H1 (cell line): Measurements from ENCODE around the gene SMC6. TPM values are rescaled to one million over a fixed set of nuclear protein-coding genes. Genes with fewer than 3 reads are reported as not detected.
A peak's percentile ranks its signal among the peaks of the same experiment; 100 is the strongest.

Experiments
- CTCF ChIA-PET: fragments of 300-600 bp; sonication (Branson Sonifier 250); formaldehyde crosslinking; loops from one replicate; lab custom pipeline; 2021; ENCODE audit not compliant: partially characterized antibody; lab: Charles Lee
- POLR2A ChIA-PET: fragments of 300-600 bp; sonication (Branson Sonifier 250); formaldehyde crosslinking; loops from one replicate; lab custom pipeline; 2021; ENCODE audit warnings: inconsistent platforms; ENCODE audit not compliant: partially characterized antibody; lab: Charles Lee
- DNase-seq, 2 experiments: peaks; one replicate each; pipeline versions ENCODE4 v3.0.0 to v3.0.0-alpha.2; 2010 to 2022; ENCODE audit warnings: low spot score in 2 of 2, low read depth in 1 of 2, mixed read lengths in 1 of 2
- FAIRE-seq: peaks from 2 replicates; lab custom pipeline; 2011; peaks lifted over from hg19 to GRCh38; lab: Jason Lieb, UNC
- H2AFZ ChIP-seq: 2 replicates; pipeline ENCODE4 v1.8.1; 2012; ENCODE audit warnings: low read length, inconsistent platforms
- H2AK5ac ChIP-seq: 2 replicates; pipeline ENCODE4 v1.6.1; 2013; ENCODE audit warnings: low read depth, low read length
- H2BK120ac ChIP-seq: replicated peaks from 2 replicates; pipeline ENCODE3; 2013; ENCODE audit warnings: low read depth, low read length, inconsistent platforms
- H2BK12ac ChIP-seq: 2 replicates; pipeline ENCODE4 v1.6.1; 2013; ENCODE audit warnings: low read depth, low read length
- H2BK15ac ChIP-seq: 2 replicates; pipeline ENCODE4 v1.6.1; 2013; ENCODE audit warnings: low read length
- H2BK20ac ChIP-seq: 2 replicates; pipeline ENCODE4 v1.6.1; 2013; ENCODE audit warnings: low read length
- H2BK5ac ChIP-seq: 2 replicates; pipeline ENCODE4 v1.6.1; 2013; ENCODE audit warnings: low read depth, low read length
- H3K14ac ChIP-seq: 2 replicates; pipeline ENCODE4 v1.6.1; 2013; ENCODE audit warnings: inconsistent platforms; ENCODE audit not compliant: insufficient read length
- H3K18ac ChIP-seq: 2 replicates; pipeline ENCODE4 v1.6.1; 2013; ENCODE audit warnings: low read length; ENCODE audit errors: extremely low read depth
- H3K23ac ChIP-seq: 2 replicates; pipeline ENCODE4 v1.6.1; 2013; ENCODE audit warnings: inconsistent platforms; ENCODE audit not compliant: insufficient read length
- H3K23me2 ChIP-seq: 2 replicates; pipeline ENCODE4 v1.6.1; 2013; ENCODE audit warnings: low read depth, low read length
- H3K27ac ChIP-seq: 2 replicates; pipeline ENCODE4 v1.6.1; 2011; ENCODE audit warnings: low read depth, low read length, inconsistent platforms
- H3K27me3 ChIP-seq, 4 experiments: replicated peaks in 1 of 4; 1 replicate in 1 of 4; 2 replicates in 3 of 4; pipeline versions ENCODE4 v1.6.1 to v1.8.1; 2011 to 2013; ENCODE audit warnings: low read length in 3 of 4, mild to moderate bottlenecking in 3 of 4, inconsistent platforms in 2 of 4, mixed read lengths in 2 of 4, moderate library complexity in 1 of 4; ENCODE audit not compliant: control insufficient read depth in 3 of 4, insufficient read depth in 3 of 4; ENCODE audit errors: extremely low read depth in 1 of 4
- H3K36me3 ChIP-seq, 4 experiments: 2 replicates each; pipeline versions ENCODE4 v1.6.1 to v1.8.1; 2011 to 2013; ENCODE audit warnings: mild to moderate bottlenecking in 4 of 4, low read length in 3 of 4, moderate library complexity in 2 of 4, control low read depth in 1 of 4, inconsistent platforms in 1 of 4; ENCODE audit not compliant: insufficient read depth in 4 of 4, control insufficient read depth in 2 of 4
- H3K4ac ChIP-seq: replicated peaks from 2 replicates; pipeline ENCODE3; 2013; ENCODE audit warnings: low read length, low read depth, mixed read lengths, inconsistent platforms; ENCODE audit not compliant: insufficient read length
- H3K4me1 ChIP-seq, 4 experiments: replicated peaks in 1 of 4; 1 replicate in 1 of 4; 2 replicates in 3 of 4; pipeline versions ENCODE4 v1.6.1 to v1.8.1; 2011 to 2013; ENCODE audit warnings: low read length in 3 of 4, inconsistent platforms in 2 of 4, mixed read lengths in 1 of 4; ENCODE audit not compliant: insufficient read depth in 4 of 4, control insufficient read depth in 3 of 4
- H3K4me2 ChIP-seq, 2 experiments: 2 replicates each; pipeline versions ENCODE4 v1.6.1 to v1.8.1; 2011 to 2013; ENCODE audit warnings: low read depth in 2 of 2, low read length in 2 of 2, control low read depth in 1 of 2, inconsistent platforms in 1 of 2, mild to moderate bottlenecking in 1 of 2; ENCODE audit not compliant: insufficient read depth in 1 of 2
- H3K4me3 ChIP-seq, 4 experiments: fragments of 200-600, 300-600 bp in 1 of 4; sonication (generic), shearing (Covaris generic), sonication (Bioruptor Twin) in 1 of 4; 2 replicates each; pipeline versions ENCODE4 v1.5.1 to v1.8.1; 2011 to 2016; ENCODE audit warnings: low read length in 4 of 4, low read depth in 3 of 4, control low read depth in 2 of 4, inconsistent platforms in 2 of 4, mild to moderate bottlenecking in 2 of 4, mixed read lengths in 1 of 4, moderate library complexity in 1 of 4; ENCODE audit not compliant: insufficient read depth in 2 of 4; ENCODE audit errors: extremely low read depth in 1 of 4
- H3K56ac ChIP-seq: replicated peaks from 2 replicates; pipeline ENCODE3; 2013; ENCODE audit warnings: low read depth, mild to moderate bottlenecking, mixed read lengths, low read length, inconsistent platforms; ENCODE audit not compliant: insufficient read length
- H3K79me1 ChIP-seq: 2 replicates; pipeline ENCODE4 v1.6.1; 2013; ENCODE audit warnings: low read depth, low read length, control low read depth
- H3K79me2 ChIP-seq, 2 experiments: 2 replicates each; pipeline versions ENCODE4 v1.6.1 to v1.8.1; 2012 to 2013; ENCODE audit warnings: low read length in 2 of 2, mild to moderate bottlenecking in 2 of 2, inconsistent platforms in 1 of 2; ENCODE audit not compliant: insufficient read depth in 2 of 2, control insufficient read depth in 1 of 2
- H3K9ac ChIP-seq, 4 experiments: replicated peaks in 1 of 4; 1 replicate in 1 of 4; 2 replicates in 3 of 4; pipeline versions ENCODE4 v1.6.1 to v1.8.1; 2011 to 2013; ENCODE audit warnings: low read depth in 3 of 4, low read length in 3 of 4, control low read depth in 2 of 4, mild to moderate bottlenecking in 2 of 4, moderate library complexity in 2 of 4, inconsistent platforms in 1 of 4; ENCODE audit errors: extremely low read depth in 1 of 4
- H3K9me3 ChIP-seq, 2 experiments: 2 replicates each; pipeline versions ENCODE4 v1.6.1 to v1.8.1; 2012 to 2013; ENCODE audit warnings: mild to moderate bottlenecking in 2 of 2, moderate library complexity in 2 of 2, control low read depth in 1 of 2, inconsistent platforms in 1 of 2, low read depth in 1 of 2, low read length in 1 of 2, mixed read lengths in 1 of 2; ENCODE audit not compliant: insufficient read depth in 2 of 2
- H4K20me1 ChIP-seq, 2 experiments: replicated peaks in 1 of 2; 2 replicates each; pipeline versions ENCODE3 to v1.8.1; 2011 to 2013; ENCODE audit warnings: inconsistent platforms in 2 of 2, low read length in 2 of 2, mild to moderate bottlenecking in 1 of 2; ENCODE audit not compliant: insufficient read depth in 2 of 2, control insufficient read depth in 1 of 2
- H4K5ac ChIP-seq: 2 replicates; pipeline ENCODE4 v1.6.1; 2013; ENCODE audit warnings: low read length, low read depth, mixed read lengths, inconsistent platforms; ENCODE audit not compliant: insufficient read length
- H4K8ac ChIP-seq: 2 replicates; pipeline ENCODE4 v1.8.0; 2013; ENCODE audit warnings: mild to moderate bottlenecking, moderate library complexity, low read length, inconsistent platforms; ENCODE audit not compliant: insufficient read depth; ENCODE audit errors: extremely low read depth
- H4K91ac ChIP-seq: replicated peaks from 2 replicates; pipeline ENCODE3; 2013; ENCODE audit warnings: low read length, mixed read lengths, inconsistent platforms; ENCODE audit not compliant: insufficient read length
- CEBPB ChIP-seq: IDR thresholded peaks from 2 replicates; pipeline ENCODE4 v1.6.1; 2012; ENCODE audit warnings: low read depth, low read length
- EZH2 ChIP-seq: fragments of 200-600 bp; sonication (generic); IDR thresholded peaks from 2 replicates; pipeline ENCODE4 v1.7.1; 2012; ENCODE audit warnings: low read depth, mild to moderate bottlenecking, moderate library complexity, low read length, inconsistent platforms; ENCODE audit not compliant: severe bottlenecking
- HDAC6 ChIP-seq: IDR thresholded peaks from one replicate; pipeline ENCODE4 v1.7.1; 2012; ENCODE audit warnings: low read depth, mild to moderate bottlenecking, inconsistent platforms, low read length, moderate library complexity
- JUN ChIP-seq: IDR thresholded peaks from 2 replicates; pipeline ENCODE4 v1.6.1; 2011; ENCODE audit warnings: low read depth, mild to moderate bottlenecking, improper control_type of control experiment, low read length
- RAD21 ChIP-seq, 2 experiments: IDR thresholded peaks in 1 of 2; conservative IDR thresholded peaks in 1 of 2; 2 replicates each; pipeline ENCODE4 v1.6.1; 2011; ENCODE audit warnings: low read depth in 2 of 2, low read length in 2 of 2, improper control_type of control experiment in 1 of 2, inconsistent platforms in 1 of 2, mild to moderate bottlenecking in 1 of 2, moderate library complexity in 1 of 2
- RNF2 ChIP-seq: fragments of 200-900, 300-1000 bp; sonication (generic); IDR thresholded peaks from 2 replicates; pipeline ENCODE4 v1.7.1; 2016; ENCODE audit warnings: borderline replicate concordance, low read depth, mild to moderate bottlenecking, antibody characterized with exemption, low read length; ENCODE audit not compliant: poor library complexity, severe bottlenecking; ENCODE audit errors: missing control alignments
- SIRT6 ChIP-seq: IDR thresholded peaks from one replicate; pipeline ENCODE4 v1.7.1; 2012; ENCODE audit warnings: low read length, inconsistent platforms
- SP2 ChIP-seq: IDR thresholded peaks from 2 replicates; pipeline ENCODE4 v1.6.1; 2012; ENCODE audit warnings: mild to moderate bottlenecking, low read length, inconsistent platforms
- SUZ12 ChIP-seq: fragments of 200-600 bp; sonication (generic); IDR thresholded peaks from 2 replicates; pipeline ENCODE4 v1.6.1; 2012; ENCODE audit warnings: mild to moderate bottlenecking, inconsistent platforms, low read length, moderate library complexity, mixed read lengths
- WGBS, 2 experiments: shearing (Covaris generic) in 1 of 2; methylation state at CpG; one replicate each; pipeline versions ENCODE4 v1.1.6 to v1.1.7; 2013 to 2015; ENCODE audit warnings: low lambda C conversion rate in 2 of 2, mixed read lengths in 2 of 2, inconsistent platforms in 1 of 2, low coverage in 1 of 2, missing lambda C conversion rate in 1 of 2; ENCODE audit not compliant: insufficient replicate concordance in 2 of 2, insufficient coverage in 1 of 2, insufficient read length in 1 of 2; ENCODE audit errors: extremely low coverage in 1 of 2, missing lambda C conversion rate in 1 of 2; 5-methylcytosine and 5-hydroxymethylcytosine counted together
- polyA plus RNA-seq, 7 experiments: library from polyadenylated mRNA; depleted of rRNA in 3 of 7; stranded (reverse) in 5 of 7; unstranded in 2 of 7; fragments of >200 nt in 5 of 7; fragments of 200-250 nt in 2 of 7; gene quantifications; 1 replicate in 5 of 7; 2 replicates in 1 of 7; 4 replicates in 1 of 7; pipeline versions ENCODE4 v1.2.1 to v1.2.3, GENCODE V29; 2011 to 2013; ENCODE audit warnings: missing spikeins in 2 of 7, mixed read lengths in 2 of 7
- total RNA-seq: library from RNA; stranded (reverse); fragmentation: NEBNext Ultra II Directional; extraction: Animal tissue kit (Norgen Biotek cat#: 25700); gene quantifications from 2 replicates; pipeline ENCODE4 v1.2.1, GENCODE V29; 2021
- TF ChIP-seq, protein P1 (sequence below): IDR thresholded peaks from 2 replicates; pipeline ENCODE4 v1.6.1; 2011; ENCODE audit warnings: low read length, improper control_type of control experiment

Gene SMC6
- total and polyA plus RNA-seq, 2 of the 8 experiments (the other 6 are each of a cell fraction or from before 2014, with no cell fraction given) = 9.7 to 49.5 TPM

DNA sequence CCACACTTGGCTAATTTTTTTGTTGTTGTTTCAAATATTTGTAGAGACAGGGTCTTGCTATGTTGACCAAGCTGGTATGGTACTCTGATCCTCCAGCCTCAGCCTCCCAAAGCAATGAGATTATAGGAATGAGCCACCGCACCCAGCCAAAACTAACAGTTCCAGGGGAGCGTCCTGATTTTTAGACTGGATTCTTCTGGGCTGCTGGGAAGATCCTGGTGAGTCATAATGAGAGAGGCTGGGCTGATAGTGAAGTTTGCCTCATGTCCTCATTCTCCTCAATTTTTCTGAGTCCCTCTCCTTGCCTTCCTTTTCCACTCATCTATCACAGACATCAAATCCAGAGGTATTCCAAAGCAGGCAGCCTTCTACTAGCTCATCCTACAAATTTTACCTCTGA lies 131.8 kb downstream of the SMC6 start:
- CTCF ChIA-PET = interaction anchor here (0.7 to 1.6 kb wide), 5 partner anchors 11 to 671 kb away, joined by 3 to 5 read pairs (median 3); no protein-coding TSS in a partner anchor
- Histone ChIP-seq H2BK15ac (no peak overlapping the region), H4K20me1 (no peaks in the 10 kb centered on the region), H3K79me2 (no peaks in the 10 kb centered on the region), H3K14ac (no peak overlapping the region), H2AFZ (no peak overlapping the region), H3K9me3 (no peaks in the 10 kb centered on the region), H3K4ac (no peak overlapping the region), H2BK120ac (no peak overlapping the region), H3K18ac (no peak overlapping the region), H4K8ac (no peak overlapping the region), H3K9ac (no peak overlapping the region), H3K27ac (no peak overlapping the region), H2BK5ac (no peak overlapping the region), H4K91ac (no peak overlapping the region), H4K5ac (no peak overlapping the region), H2BK12ac (no peak overlapping the region; the same call in 1 of the 2 replicates), H2BK20ac (no peak overlapping the region), H3K56ac (no peak overlapping the region), H3K36me3 (no peaks in the 10 kb centered on the region; a peak in 1 of 8 replicates), H3K23me2 (no peaks in the 10 kb centered on the region), H3K23ac (no peak overlapping the region), H2AK5ac (peak overlapping the region; percentile 39; the same call in 1 of the 2 replicates), H3K4me1 (peaks cover 2 to 6% (median 4%) of the 10 kb centered on the region in 4 experiments), H3K79me1 (no peaks in the 10 kb centered on the region; the same call in 1 of the 2 replicates), H3K27me3 (no peaks in the 10 kb centered on the region), H3K4me3 (no peak overlapping the region), H3K4me2 (no peak overlapping the region)
- DNase-seq (no peak), FAIRE-seq (no peak)
- no peak for TF ChIP-seq HDAC6
- TF ChIP-seq CEBPB = no peak
- no peak for TF ChIP-seq SIRT6
- no peak for TF ChIP-seq RNF2
- TF ChIP-seq RAD21 (IDR thresholded peaks at IDR 0.05 in 1 of 2, conservative IDR thresholded peaks at IDR 0.05 in 1 of 2; ENCODE audit: low read depth in 2 of 2, low read length in 2 of 2) = no peak
- TF ChIP-seq, protein P1, sequence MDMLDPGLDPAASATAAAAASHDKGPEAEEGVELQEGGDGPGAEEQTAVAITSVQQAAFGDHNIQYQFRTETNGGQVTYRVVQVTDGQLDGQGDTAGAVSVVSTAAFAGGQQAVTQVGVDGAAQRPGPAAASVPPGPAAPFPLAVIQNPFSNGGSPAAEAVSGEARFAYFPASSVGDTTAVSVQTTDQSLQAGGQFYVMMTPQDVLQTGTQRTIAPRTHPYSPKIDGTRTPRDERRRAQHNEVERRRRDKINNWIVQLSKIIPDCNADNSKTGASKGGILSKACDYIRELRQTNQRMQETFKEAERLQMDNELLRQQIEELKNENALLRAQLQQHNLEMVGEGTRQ = no peak
- no peak for TF ChIP-seq SUZ12
- no peak for TF ChIP-seq EZH2
- TF ChIP-seq JUN = no peak
- no peak for TF ChIP-seq SP2
- POLR2A ChIA-PET = interaction anchor here (0.6 kb wide), 1 partner anchor 32 kb away, joined by 3 read pairs; no protein-coding TSS in a partner anchor
- 87% methylated on average over 2 of the region's 2 CpGs; no CpG with 5 or more reads in 1 of the 2 experiments for WGBS, 2 experiments
